H9 (cell line): ENCODE data around the gene MRPS34. TPM values are rescaled to one million over a fixed set of nuclear protein-coding genes. Genes with fewer than 3 reads are reported as not detected.

Source experiments
- DNase-seq: peaks from one replicate; pipeline ENCODE4 v3.0.0-alpha.2; 2017
- H2AFZ ChIP-seq: one replicate; pipeline ENCODE4 v1.6.1; 2013; ENCODE audit warnings: mild to moderate bottlenecking, low read length, control low read depth, moderate library complexity
- H2AK5ac ChIP-seq: 2 replicates; pipeline ENCODE4 v1.6.1; 2013; ENCODE audit warnings: low read length, control low read depth, mixed read lengths; ENCODE audit not compliant: insufficient read length
- H2BK120ac ChIP-seq: one replicate; pipeline ENCODE4 v1.6.1; 2013; ENCODE audit warnings: low read depth, mild to moderate bottlenecking, low read length, control low read depth, inconsistent platforms; ENCODE audit not compliant: poor library complexity, severe bottlenecking
- H2BK12ac ChIP-seq: 2 replicates; pipeline ENCODE4 v1.6.1; 2013; ENCODE audit warnings: low read length, control low read depth, mixed read lengths, low read depth; ENCODE audit not compliant: insufficient read length
- H2BK15ac ChIP-seq: 2 replicates; pipeline ENCODE4 v1.6.1; 2013; ENCODE audit warnings: low read depth, low read length, control low read depth
- H2BK20ac ChIP-seq: one replicate; pipeline ENCODE4 v1.6.1; 2013; ENCODE audit warnings: low read depth, mild to moderate bottlenecking, low read length, control low read depth, inconsistent platforms; ENCODE audit not compliant: poor library complexity, severe bottlenecking
- H2BK5ac ChIP-seq: 2 replicates; pipeline ENCODE4 v1.6.1; 2013; ENCODE audit warnings: low read length, control low read depth, mixed read lengths; ENCODE audit not compliant: insufficient read length
- H3K14ac ChIP-seq: 2 replicates; pipeline ENCODE4 v1.6.1; 2013; ENCODE audit warnings: low read length, control low read depth; ENCODE audit not compliant: insufficient read depth
- H3K18ac ChIP-seq: 2 replicates; pipeline ENCODE4 v1.6.1; 2013; ENCODE audit warnings: low read depth, mild to moderate bottlenecking, mixed read lengths, low read length, control low read depth; ENCODE audit not compliant: insufficient read length
- H3K23ac ChIP-seq: 2 replicates; pipeline ENCODE4 v1.6.1; 2013; ENCODE audit warnings: low read length, control low read depth, mixed read lengths, low read depth; ENCODE audit not compliant: insufficient read length
- H3K23me2 ChIP-seq: 2 replicates; pipeline ENCODE4 v1.6.1; 2013; ENCODE audit warnings: low read depth, mild to moderate bottlenecking, mixed read lengths, low read length, control low read depth; ENCODE audit not compliant: insufficient read length, poor library complexity, severe bottlenecking
- H3K27ac ChIP-seq: 2 replicates; pipeline ENCODE4 v1.5.1; 2013; ENCODE audit warnings: low read length, control low read depth, mixed read lengths, low read depth; ENCODE audit not compliant: insufficient read length
- H3K27me3 ChIP-seq: 2 replicates; pipeline ENCODE4 v1.6.1; 2013; ENCODE audit warnings: low read length, control low read depth, inconsistent platforms; ENCODE audit not compliant: insufficient read depth
- H3K4ac ChIP-seq: 2 replicates; pipeline ENCODE4 v1.6.1; 2013; ENCODE audit warnings: low read depth, mild to moderate bottlenecking, control low read depth, inconsistent platforms, low read length, moderate library complexity
- H3K4me1 ChIP-seq: 2 replicates; pipeline ENCODE4 v1.6.1; 2013; ENCODE audit warnings: low read length, control low read depth, inconsistent platforms; ENCODE audit not compliant: insufficient read depth
- H3K4me2 ChIP-seq: 2 replicates; pipeline ENCODE4 v1.6.1; 2013; ENCODE audit warnings: low read length, control low read depth, mixed read lengths; ENCODE audit not compliant: insufficient read length, insufficient read depth
- H3K56ac ChIP-seq: 2 replicates; pipeline ENCODE4 v1.6.1; 2013; ENCODE audit warnings: low read depth, mild to moderate bottlenecking, mixed read lengths, low read length, control low read depth; ENCODE audit not compliant: insufficient read length
- H3K79me1 ChIP-seq: 2 replicates; pipeline ENCODE4 v1.6.1; 2013; ENCODE audit warnings: low read depth, mild to moderate bottlenecking, moderate library complexity, low read length, control low read depth, inconsistent platforms; ENCODE audit not compliant: insufficient read depth, poor library complexity, severe bottlenecking
- H3K79me2 ChIP-seq: 2 replicates; pipeline ENCODE4 v1.6.1; 2013; ENCODE audit warnings: low read length, control low read depth, inconsistent platforms; ENCODE audit not compliant: insufficient read depth
- H3K9ac ChIP-seq: 2 replicates; pipeline ENCODE4 v1.6.1; 2013; ENCODE audit warnings: low read length, control low read depth, mixed read lengths; ENCODE audit not compliant: insufficient read length; ENCODE audit errors: extremely low read depth
- H3K9me3 ChIP-seq: one replicate; pipeline ENCODE4 v1.6.1; 2013; ENCODE audit warnings: low read depth, low read length, inconsistent platforms; ENCODE audit not compliant: control insufficient read depth
- H3T11ph ChIP-seq: one replicate; pipeline ENCODE4 v1.6.1; 2013; ENCODE audit warnings: mild to moderate bottlenecking, low read length, control low read depth, inconsistent platforms
- H4K20me1 ChIP-seq: one replicate; pipeline ENCODE4 v1.6.1; 2013; ENCODE audit not compliant: control insufficient read depth, insufficient read length, insufficient read depth
- H4K5ac ChIP-seq: 2 replicates; pipeline ENCODE4 v1.6.1; 2013; ENCODE audit warnings: low read depth, mild to moderate bottlenecking, mixed read lengths, low read length, control low read depth; ENCODE audit not compliant: insufficient read length
- H4K8ac ChIP-seq: replicated peaks from 2 replicates; pipeline ENCODE4 v1.6.1; 2013; ENCODE audit warnings: low read length, control low read depth, mixed read lengths, low read depth; ENCODE audit not compliant: insufficient read length
- H4K91ac ChIP-seq: 2 replicates; pipeline ENCODE4 v1.6.1; 2013; ENCODE audit warnings: low read depth, mild to moderate bottlenecking, moderate library complexity, mixed read lengths, low read length, control low read depth; ENCODE audit not compliant: insufficient read length
- H3K27ac Mint-ChIP-seq, 3 experiments: 2 replicates in 2 of 3; 3 replicates in 1 of 3; pipeline ENCODE4 v1.8.0; 2020 to 2021; ENCODE audit warnings: mixed read lengths in 3 of 3, mild to moderate bottlenecking in 1 of 3, moderate library complexity in 1 of 3
- H3K27me3 Mint-ChIP-seq: 2 replicates; pipeline ENCODE4 v1.8.0; 2021; ENCODE audit warnings: low read depth, mild to moderate bottlenecking, moderate library complexity, mixed read lengths
- H3K36me3 Mint-ChIP-seq, 3 experiments: 2 replicates in 2 of 3; 3 replicates in 1 of 3; pipeline ENCODE4 v1.8.0; 2020 to 2021; ENCODE audit warnings: low read depth in 3 of 3, mixed read lengths in 3 of 3; ENCODE audit not compliant: insufficient read depth in 1 of 3
- H3K4me1 Mint-ChIP-seq, 2 experiments: 2 replicates each; pipeline ENCODE4 v1.8.0; 2020; ENCODE audit warnings: mixed read lengths in 2 of 2
- H3K4me3 Mint-ChIP-seq, 2 experiments: 2 replicates in 1 of 2; 3 replicates in 1 of 2; pipeline ENCODE4 v1.8.0; 2020 to 2021; ENCODE audit warnings: mild to moderate bottlenecking in 2 of 2, mixed read lengths in 2 of 2, moderate library complexity in 1 of 2
- H3K9me3 Mint-ChIP-seq, 2 experiments: 2 replicates in 1 of 2; 3 replicates in 1 of 2; pipeline ENCODE4 v1.8.0; 2020; ENCODE audit warnings: mild to moderate bottlenecking in 2 of 2, mixed read lengths in 2 of 2, moderate library complexity in 1 of 2
- CTCF ChIP-seq: fragments of 200-600 bp; sonication (generic); conservative IDR thresholded peaks from 3 replicates; pipeline ENCODE4 v1.8.0; 2021; ENCODE audit warnings: antibody characterized with exemption, mild to moderate bottlenecking
- WGBS: extraction: QIAGEN DNeasy Blood & Tissue Kit; methylation state at CpG from one replicate; pipeline ENCODE4 v1.1.7; 2013; ENCODE audit warnings: missing lambda C conversion rate, low lambda C conversion rate, mixed read lengths; ENCODE audit not compliant: insufficient read length; ENCODE audit errors: extremely low coverage; 5-methylcytosine and 5-hydroxymethylcytosine counted together
- total RNA-seq: library from RNA; stranded (reverse); gene quantifications from 2 replicates; pipeline ENCODE4 v1.2.1, GENCODE V29; 2021

The MRPS34 gene
- total RNA-seq, 1 experiment from 2014 or later: 205 TPM

GRCh38 chr16:1821861-1822611 lies 49.1 kb upstream of the MRPS34 start:
- Mint-ChIP-seq H3K36me3 (peaks cover 0 to 10% (median 4%) of the 10 kb centered on the region in 3 experiments; a peak in 5 of 7 replicates), H3K27me3 (peaks cover 4% of the 10 kb centered on the region), H3K27ac (no peak overlapping the region), H3K4me3 (no peak overlapping the region), H3K4me1 (0 out of 4 replicates have a peak, but pooled peaks cover 2 to 5% of the 10 kb centered on the region in 2 experiments), H3K9me3 (no peaks in the 10 kb centered on the region)
- Histone ChIP-seq H2BK120ac (no peak overlapping the region), H3K9me3 (no peaks in the 10 kb centered on the region), H3K18ac (no peak overlapping the region), H2BK12ac (no peak overlapping the region), H3T11ph (no peak overlapping the region), H3K23ac (no peak overlapping the region), H4K8ac (no peak overlapping the region), H2BK20ac (no peak overlapping the region), H4K20me1 (no peaks in the 10 kb centered on the region), H3K56ac (no peak overlapping the region), H3K14ac (no peak overlapping the region), H3K27ac (no peak overlapping the region), H3K9ac (no peak overlapping the region), H3K27me3 (no peaks in the 10 kb centered on the region), H3K23me2 (peaks cover 3% of the 10 kb centered on the region), H2AFZ (no peak overlapping the region), H3K79me2 (no peaks in the 10 kb centered on the region), H3K79me1 (peaks cover 4% of the 10 kb centered on the region), H4K91ac (no peak overlapping the region), H3K4me1 (no peaks in the 10 kb centered on the region; the same call in 1 of the 2 replicates), H3K4me2 (no peak overlapping the region), H2BK15ac (no peak overlapping the region), H4K5ac (no peak overlapping the region), H2BK5ac (no peak overlapping the region), H2AK5ac (no peak overlapping the region), H3K4ac (no peak overlapping the region)
- TF ChIP-seq CTCF: no peak
- DNase-seq: no peak
- no CpG with 5 or more reads among the region's 24 CpGs for WGBS
